Neural cell (in vitro differentiated cells): ENCODE data around the gene PCED1A. TPM values are rescaled to one million over a fixed set of nuclear protein-coding genes. Genes with fewer than 3 reads are reported as not detected.

Source experiments
- H2AFZ ChIP-seq: fragments of 200-600, 300-800 bp; sonication (generic), shearing (Covaris generic); 2 replicates; pipeline ENCODE4 v1.6.0; 2014; ENCODE audit warnings: low read depth, mild to moderate bottlenecking, antibody characterized with exemption, low read length, moderate library complexity
- H3F3A ChIP-seq: fragments of 200-600 bp; shearing (Covaris generic); 2 replicates; pipeline ENCODE4 v1.6.1; 2016; ENCODE audit warnings: mild to moderate bottlenecking, moderate library complexity, mixed read lengths, antibody characterized with exemption, low read length; ENCODE audit not compliant: insufficient read depth, poor library complexity, severe bottlenecking
- H3K27ac ChIP-seq: fragments of 200-600, 300-800 bp; sonication (generic), shearing (Covaris generic); 2 replicates; pipeline ENCODE4 v1.5.1; 2014; ENCODE audit warnings: mild to moderate bottlenecking, low read length, moderate library complexity
- H3K27me3 ChIP-seq: fragments of 300-800, 200-600 bp; sonication (generic), shearing (Covaris generic); 2 replicates; pipeline ENCODE4 v1.6.0; 2014; ENCODE audit warnings: mild to moderate bottlenecking, low read depth, low read length, moderate library complexity; ENCODE audit not compliant: insufficient read depth
- H3K36me3 ChIP-seq: fragments of 300-800, 200-600 bp; sonication (generic), shearing (Covaris generic); 2 replicates; pipeline ENCODE4 v1.5.1; 2014; ENCODE audit warnings: mild to moderate bottlenecking, antibody characterized with exemption, low read length, moderate library complexity; ENCODE audit not compliant: insufficient read depth
- H3K4me2 ChIP-seq: fragments of 300-800, 200-600 bp; sonication (generic), shearing (Covaris generic); 2 replicates; pipeline ENCODE4 v1.6.0; 2014; ENCODE audit warnings: mild to moderate bottlenecking, low read length
- H3K4me3 ChIP-seq: fragments of 300-800, 200-600 bp; sonication (generic), shearing (Covaris generic); 2 replicates; pipeline ENCODE4 v1.5.1; 2014; ENCODE audit warnings: mild to moderate bottlenecking, low read length, moderate library complexity
- H3K79me2 ChIP-seq: fragments of 200-600 bp; shearing (Covaris generic); replicated peaks from 2 replicates; pipeline ENCODE4 v1.6.0; 2014; ENCODE audit warnings: mild to moderate bottlenecking, low read length, moderate library complexity; ENCODE audit not compliant: insufficient read depth
- H3K9ac ChIP-seq: fragments of 300-800, 200-600 bp; sonication (generic), shearing (Covaris generic); 2 replicates; pipeline ENCODE4 v1.6.1; 2016; ENCODE audit warnings: mild to moderate bottlenecking, low read length, mixed read lengths
- H3K9me2 ChIP-seq: fragments of 200-600 bp; shearing (Covaris generic); 2 replicates; pipeline ENCODE4 v1.6.1; 2016; ENCODE audit warnings: mild to moderate bottlenecking, low read length, mixed read lengths; ENCODE audit not compliant: insufficient read depth
- H3K9me3 ChIP-seq: fragments of 200-600, 300-800 bp; sonication (generic), shearing (Covaris generic); 2 replicates; pipeline ENCODE4 v1.6.1; 2016; ENCODE audit warnings: mild to moderate bottlenecking, mixed run types, low read length, moderate library complexity, mixed read lengths
- H4K20me1 ChIP-seq: fragments of 200-600 bp; shearing (Covaris generic); 2 replicates; pipeline ENCODE4 v1.6.1; 2016; ENCODE audit warnings: mild to moderate bottlenecking, mixed run types; ENCODE audit not compliant: insufficient read depth
- EP300 ChIP-seq: fragments of 450-650 bp; conservative IDR thresholded peaks from 2 replicates; pipeline ENCODE4 v1.6.1; 2014; ENCODE audit warnings: antibody characterized with exemption, mild to moderate bottlenecking, moderate library complexity; ENCODE audit not compliant: poor library complexity, severe bottlenecking
- EZH2 ChIP-seq: fragments of 200-600, 300-800 bp; shearing (Covaris generic), sonication (generic); IDR thresholded peaks from 2 replicates; pipeline ENCODE4 v1.6.1; 2014; ENCODE audit warnings: antibody characterized with exemption, low read length, borderline replicate concordance, mild to moderate bottlenecking; ENCODE audit not compliant: insufficient read depth, poor library complexity, severe bottlenecking
- MXI1 ChIP-seq: fragments of 450-650 bp; conservative IDR thresholded peaks from 2 replicates; pipeline ENCODE4 v1.6.1; 2014; ENCODE audit warnings: antibody characterized with exemption, mild to moderate bottlenecking; ENCODE audit not compliant: poor library complexity, severe bottlenecking
- POLR2AphosphoS5 ChIP-seq: IDR thresholded peaks from 2 replicates; pipeline ENCODE4 v1.6.1; 2012
- RAD21 ChIP-seq: fragments of 450-650 bp; conservative IDR thresholded peaks from 2 replicates; pipeline ENCODE4 v1.6.1; 2014; ENCODE audit warnings: antibody characterized with exemption, mild to moderate bottlenecking, moderate library complexity
- SMC3 ChIP-seq: fragments of 450-650 bp; conservative IDR thresholded peaks from 2 replicates; pipeline ENCODE4 v1.6.1; 2014; ENCODE audit warnings: antibody characterized with exemption, mild to moderate bottlenecking, moderate library complexity; ENCODE audit not compliant: poor library complexity
- TAF1 ChIP-seq: IDR thresholded peaks from 2 replicates; pipeline ENCODE4 v1.6.1; 2012; ENCODE audit warnings: low read depth
- polyA plus RNA-seq: library from polyadenylated mRNA; depleted of rRNA; stranded (reverse); fragments of >200 nt; gene quantifications from 2 replicates; pipeline ENCODE4 v1.2.3, GENCODE V29; 2014
- TF ChIP-seq, protein P1 (sequence below): IDR thresholded peaks from 2 replicates; pipeline ENCODE4 v1.6.1; 2012; ENCODE audit warnings: borderline replicate concordance
- TF ChIP-seq, protein P2 (sequence below): fragments of 450-650 bp; IDR thresholded peaks from 2 replicates; pipeline ENCODE4 v1.5.1; 2014; ENCODE audit warnings: antibody characterized with exemption, mild to moderate bottlenecking, moderate library complexity; ENCODE audit not compliant: poor library complexity, severe bottlenecking

The PCED1A gene
- polyA plus RNA-seq, 1 donor from 2014 or later: 132 TPM

DNA sequence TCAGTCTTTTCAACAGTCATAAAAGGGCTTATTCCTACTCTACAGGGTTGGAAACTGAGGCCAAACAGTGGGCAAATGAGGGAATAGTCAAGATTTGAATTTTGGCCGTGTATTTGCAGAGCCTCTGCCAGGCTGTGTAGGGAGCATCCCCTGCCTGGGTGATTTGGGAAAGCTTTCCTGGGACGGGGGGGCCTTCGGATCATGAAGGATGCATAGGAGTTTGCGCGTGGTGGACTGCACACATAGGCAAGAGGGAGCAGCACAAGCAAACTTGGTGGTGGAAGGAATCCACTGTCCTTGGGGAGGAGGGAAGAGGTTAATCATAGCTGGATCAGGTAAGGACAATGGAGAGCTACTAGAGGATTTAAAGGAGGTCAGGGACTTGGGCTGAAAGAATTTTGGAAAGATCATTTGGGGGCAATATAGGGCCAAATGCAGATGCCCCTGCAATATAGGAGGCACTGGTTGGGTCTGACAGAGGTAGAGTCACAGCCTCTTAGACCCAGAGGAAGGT, 35.3 kb upstream of the PCED1A start:
- Histone ChIP-seq H3K79me2 (peaks cover 66% of the 10 kb centered on the region), H3K9ac (no peak overlapping the region)

DNA sequence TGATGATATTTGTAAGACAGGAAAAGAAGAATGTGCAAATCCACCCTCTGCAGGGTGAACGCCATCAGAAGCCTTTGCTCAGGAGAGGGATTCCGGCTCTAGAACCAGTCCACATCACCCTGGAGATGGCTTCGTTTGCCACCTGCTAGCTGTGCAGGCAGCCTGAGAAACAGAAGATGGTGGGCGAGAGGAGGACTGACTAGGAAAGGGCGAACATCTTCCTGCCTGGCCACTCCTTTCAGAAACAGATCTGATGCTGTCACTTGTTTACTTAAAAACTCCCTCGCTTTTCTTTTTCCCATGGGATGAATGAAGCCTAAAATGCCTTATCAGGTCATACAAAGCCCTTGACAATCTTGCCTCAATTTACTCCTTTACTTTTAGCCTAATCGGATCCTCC, 34.0 kb upstream of the PCED1A start:
- H4K20me1 ChIP-seq: no peaks in the 10 kb centered on the region
- peak overlapping the region; percentile 96 for H3K4me2 ChIP-seq
- peak overlapping the region; percentile 95 for H3K4me3 ChIP-seq
- H3K36me3 ChIP-seq: no peaks in the 10 kb centered on the region
- TF ChIP-seq, protein P1, sequence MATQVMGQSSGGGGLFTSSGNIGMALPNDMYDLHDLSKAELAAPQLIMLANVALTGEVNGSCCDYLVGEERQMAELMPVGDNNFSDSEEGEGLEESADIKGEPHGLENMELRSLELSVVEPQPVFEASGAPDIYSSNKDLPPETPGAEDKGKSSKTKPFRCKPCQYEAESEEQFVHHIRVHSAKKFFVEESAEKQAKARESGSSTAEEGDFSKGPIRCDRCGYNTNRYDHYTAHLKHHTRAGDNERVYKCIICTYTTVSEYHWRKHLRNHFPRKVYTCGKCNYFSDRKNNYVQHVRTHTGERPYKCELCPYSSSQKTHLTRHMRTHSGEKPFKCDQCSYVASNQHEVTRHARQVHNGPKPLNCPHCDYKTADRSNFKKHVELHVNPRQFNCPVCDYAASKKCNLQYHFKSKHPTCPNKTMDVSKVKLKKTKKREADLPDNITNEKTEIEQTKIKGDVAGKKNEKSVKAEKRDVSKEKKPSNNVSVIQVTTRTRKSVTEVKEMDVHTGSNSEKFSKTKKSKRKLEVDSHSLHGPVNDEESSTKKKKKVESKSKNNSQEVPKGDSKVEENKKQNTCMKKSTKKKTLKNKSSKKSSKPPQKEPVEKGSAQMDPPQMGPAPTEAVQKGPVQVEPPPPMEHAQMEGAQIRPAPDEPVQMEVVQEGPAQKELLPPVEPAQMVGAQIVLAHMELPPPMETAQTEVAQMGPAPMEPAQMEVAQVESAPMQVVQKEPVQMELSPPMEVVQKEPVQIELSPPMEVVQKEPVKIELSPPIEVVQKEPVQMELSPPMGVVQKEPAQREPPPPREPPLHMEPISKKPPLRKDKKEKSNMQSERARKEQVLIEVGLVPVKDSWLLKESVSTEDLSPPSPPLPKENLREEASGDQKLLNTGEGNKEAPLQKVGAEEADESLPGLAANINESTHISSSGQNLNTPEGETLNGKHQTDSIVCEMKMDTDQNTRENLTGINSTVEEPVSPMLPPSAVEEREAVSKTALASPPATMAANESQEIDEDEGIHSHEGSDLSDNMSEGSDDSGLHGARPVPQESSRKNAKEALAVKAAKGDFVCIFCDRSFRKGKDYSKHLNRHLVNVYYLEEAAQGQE: no peak
- TF ChIP-seq EZH2 (no peak), TAF1 (no peak), EP300 (no peak), RAD21 (no peak), POLR2AphosphoS5 (no peak), SMC3 (no peak)
- TF ChIP-seq, protein P2, sequence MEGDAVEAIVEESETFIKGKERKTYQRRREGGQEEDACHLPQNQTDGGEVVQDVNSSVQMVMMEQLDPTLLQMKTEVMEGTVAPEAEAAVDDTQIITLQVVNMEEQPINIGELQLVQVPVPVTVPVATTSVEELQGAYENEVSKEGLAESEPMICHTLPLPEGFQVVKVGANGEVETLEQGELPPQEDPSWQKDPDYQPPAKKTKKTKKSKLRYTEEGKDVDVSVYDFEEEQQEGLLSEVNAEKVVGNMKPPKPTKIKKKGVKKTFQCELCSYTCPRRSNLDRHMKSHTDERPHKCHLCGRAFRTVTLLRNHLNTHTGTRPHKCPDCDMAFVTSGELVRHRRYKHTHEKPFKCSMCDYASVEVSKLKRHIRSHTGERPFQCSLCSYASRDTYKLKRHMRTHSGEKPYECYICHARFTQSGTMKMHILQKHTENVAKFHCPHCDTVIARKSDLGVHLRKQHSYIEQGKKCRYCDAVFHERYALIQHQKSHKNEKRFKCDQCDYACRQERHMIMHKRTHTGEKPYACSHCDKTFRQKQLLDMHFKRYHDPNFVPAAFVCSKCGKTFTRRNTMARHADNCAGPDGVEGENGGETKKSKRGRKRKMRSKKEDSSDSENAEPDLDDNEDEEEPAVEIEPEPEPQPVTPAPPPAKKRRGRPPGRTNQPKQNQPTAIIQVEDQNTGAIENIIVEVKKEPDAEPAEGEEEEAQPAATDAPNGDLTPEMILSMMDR: no peak
- H3K9ac ChIP-seq: peak overlapping the region; percentile 82
- H3K9me2 ChIP-seq: no peaks in the 10 kb centered on the region
- H3K9me3 ChIP-seq: no peaks in the 10 kb centered on the region
- no peaks in the 10 kb centered on the region for H3F3A ChIP-seq
- H2AFZ ChIP-seq: no peak overlapping the region
- peaks cover 53% of the 10 kb centered on the region for H3K79me2 ChIP-seq
- H3K27me3 ChIP-seq: no peaks in the 10 kb centered on the region
- no peak overlapping the region for H3K27ac ChIP-seq

More for the DNA sequence above, 35.3 kb upstream of the PCED1A start:
- TF ChIP-seq MXI1: no peak
- TF ChIP-seq TAF1: no peak
- no peak for TF ChIP-seq EP300
- TF ChIP-seq, protein P1: no peak
- no peaks in the 10 kb centered on the region for H3K27me3 ChIP-seq
- H3K4me2 ChIP-seq: peak overlapping the region; percentile 13
- no peaks in the 10 kb centered on the region for H3K9me2 ChIP-seq
- no peaks in the 10 kb centered on the region for H3F3A ChIP-seq
- no peaks in the 10 kb centered on the region for H3K9me3 ChIP-seq
- no peak overlapping the region for H3K27ac ChIP-seq
- H3K4me3 ChIP-seq: peak overlapping the region; percentile 95
- no peaks in the 10 kb centered on the region for H4K20me1 ChIP-seq
- H3K36me3 ChIP-seq: no peaks in the 10 kb centered on the region
- no peak overlapping the region for H2AFZ ChIP-seq
